Smooth muscle cell (in vitro differentiated cells): ENCODE measurements around the gene EPOP. TPM values are rescaled to one million over a fixed set of nuclear protein-coding genes. Genes with fewer than 3 reads are reported as not detected.

Source experiments
- DNase-seq: peaks from one replicate; lab custom pipeline; 2025; ENCODE audit not compliant: unreplicated experiment; lab: John Stamatoyannopoulos, UW
- H2AFZ ChIP-seq: fragments of 200-600 bp; sonication (generic); 2 replicates; pipeline ENCODE4 v1.6.0; 2016; ENCODE audit warnings: antibody characterized with exemption, low read depth, mild to moderate bottlenecking
- H3F3A ChIP-seq: fragments of 200-600 bp; sonication (generic); 2 replicates; pipeline ENCODE4 v1.6.0; 2017; ENCODE audit warnings: antibody characterized with exemption, low read depth
- H3K27ac ChIP-seq: fragments of 200-600 bp; sonication (generic); 2 replicates; pipeline ENCODE4 v1.5.1; 2016; ENCODE audit warnings: low read depth, mild to moderate bottlenecking
- H3K27me3 ChIP-seq: fragments of 200-600 bp; sonication (generic); 2 replicates; pipeline ENCODE4 v1.6.1; 2016; ENCODE audit warnings: low read depth, mild to moderate bottlenecking
- H3K36me3 ChIP-seq: fragments of 200-600 bp; sonication (generic); 2 replicates; pipeline ENCODE4 v1.5.1; 2016; ENCODE audit warnings: low read depth
- H3K4me1 ChIP-seq: fragments of 200-600 bp; sonication (generic); 2 replicates; pipeline ENCODE4 v1.5.1; 2016; ENCODE audit warnings: low read depth
- H3K4me2 ChIP-seq: fragments of 200-600 bp; sonication (generic); 2 replicates; pipeline ENCODE4 v1.6.0; 2016; ENCODE audit warnings: mild to moderate bottlenecking
- H3K4me3 ChIP-seq: fragments of 200-600 bp; sonication (generic); 2 replicates; pipeline ENCODE4 v1.5.1; 2016; ENCODE audit warnings: mild to moderate bottlenecking
- H3K79me2 ChIP-seq: fragments of 200-600 bp; sonication (generic); 2 replicates; pipeline ENCODE4 v1.6.0; 2016; ENCODE audit warnings: low read depth, mild to moderate bottlenecking
- H3K9ac ChIP-seq: fragments of 200-600 bp; sonication (generic); 2 replicates; pipeline ENCODE4 v1.6.0; 2016; ENCODE audit warnings: low read depth
- H3K9me3 ChIP-seq: fragments of 200-600 bp; sonication (generic); replicated peaks from 2 replicates; pipeline ENCODE4 v1.5.1; 2016; ENCODE audit warnings: low read depth
- H4K20me1 ChIP-seq: fragments of 200-600 bp; sonication (generic); 2 replicates; pipeline ENCODE4 v1.6.0; 2016; ENCODE audit warnings: low read depth
- CTCF ChIP-seq: fragments of 200-600 bp; sonication (generic); IDR thresholded peaks from 2 replicates; pipeline ENCODE4 v1.5.1; 2017; ENCODE audit warnings: borderline replicate concordance, mild to moderate bottlenecking, antibody characterized with exemption; ENCODE audit not compliant: insufficient read depth, poor library complexity, severe bottlenecking
- WGBS: methylation state at CpG from one replicate; pipeline ENCODE4 v1.1.7; 2016; ENCODE audit warnings: low lambda C conversion rate; 5-methylcytosine and 5-hydroxymethylcytosine counted together
- polyA plus RNA-seq: library from polyadenylated mRNA; unstranded; fragments of >200 nt; fragmentation: Nextera tagmentation; extraction: Ambion mirVana; gene quantifications from 2 replicates; pipeline ENCODE4 v1.2.1, GENCODE V29; 2016
- total RNA-seq: library from RNA; depleted of rRNA; stranded (reverse); fragments of >200 nt; gene quantifications from 2 replicates; pipeline ENCODE4 v1.2.3, GENCODE V29; 2014

Gene EPOP
- total and polyA plus RNA-seq, 2 experiments from 2014 or later, result 0.40 to 0.85 TPM

- no peak overlapping the region for H2AFZ ChIP-seq
- WGBS, result 97% methylated on average over 17 of the region's 18 CpGs
- H3K79me2 ChIP-seq, result no peaks in the 10 kb centered on the region
- no peak overlapping the region for H3K9ac ChIP-seq
- no peak overlapping the region for H3K4me2 ChIP-seq
- no peak for TF ChIP-seq CTCF
- H3K4me3 ChIP-seq, result no peak overlapping the region
- H3K9me3 ChIP-seq, result no peaks in the 10 kb centered on the region
- DNase-seq, result no peak
- H3K27ac ChIP-seq, result no peak overlapping the region
- no peaks in the 10 kb centered on the region for H3K36me3 ChIP-seq
- H4K20me1 ChIP-seq, result no peaks in the 10 kb centered on the region
- no peaks in the 10 kb centered on the region for H3K27me3 ChIP-seq
- no peaks in the 10 kb centered on the region for H3F3A ChIP-seq
- H3K4me1 ChIP-seq, result peaks cover 11% of the 10 kb centered on the region
Measured at GRCh38 chr17:38716368-38717005, 41.7 kb upstream of the EPOP start.

DNA sequence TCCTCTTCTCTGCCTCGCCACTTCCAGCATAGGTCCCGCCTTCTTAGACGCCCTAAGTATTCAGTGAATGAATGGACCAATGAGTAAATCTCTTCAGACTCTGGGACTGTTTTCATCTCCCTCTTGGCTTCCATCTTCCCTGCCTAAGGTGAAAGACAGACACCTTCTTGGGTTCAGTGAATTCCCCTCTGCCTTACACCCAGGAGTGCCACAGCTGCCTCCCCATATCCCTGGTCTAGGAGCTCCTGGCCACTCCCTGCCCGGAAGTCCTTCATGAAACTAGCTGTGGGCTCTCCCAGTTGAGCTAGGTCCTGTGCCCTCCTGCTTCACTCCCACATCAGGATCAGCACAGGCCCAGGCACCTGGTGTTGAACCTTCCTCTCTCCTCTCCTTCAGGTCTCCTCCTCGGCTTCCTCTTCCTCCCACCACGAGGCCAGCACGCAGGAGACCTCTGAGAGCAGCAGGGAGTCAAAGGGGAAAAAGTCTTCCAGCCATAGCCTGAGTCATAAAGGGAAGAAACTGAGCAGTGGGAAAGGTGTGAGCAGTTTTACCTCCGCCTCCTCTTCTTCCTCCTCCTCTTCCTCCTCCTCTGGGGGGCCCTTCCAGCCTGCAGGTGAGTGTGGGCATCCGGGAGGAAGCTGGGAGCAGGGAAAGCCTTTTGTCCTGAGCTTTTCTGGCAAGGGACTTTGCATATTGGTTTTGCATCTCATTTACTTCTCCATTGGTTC lies 40.6 kb upstream of the EPOP start:
- whole genome bisulfite sequencing, result 85% methylated on average over 9 of the region's 9 CpGs

DNA sequence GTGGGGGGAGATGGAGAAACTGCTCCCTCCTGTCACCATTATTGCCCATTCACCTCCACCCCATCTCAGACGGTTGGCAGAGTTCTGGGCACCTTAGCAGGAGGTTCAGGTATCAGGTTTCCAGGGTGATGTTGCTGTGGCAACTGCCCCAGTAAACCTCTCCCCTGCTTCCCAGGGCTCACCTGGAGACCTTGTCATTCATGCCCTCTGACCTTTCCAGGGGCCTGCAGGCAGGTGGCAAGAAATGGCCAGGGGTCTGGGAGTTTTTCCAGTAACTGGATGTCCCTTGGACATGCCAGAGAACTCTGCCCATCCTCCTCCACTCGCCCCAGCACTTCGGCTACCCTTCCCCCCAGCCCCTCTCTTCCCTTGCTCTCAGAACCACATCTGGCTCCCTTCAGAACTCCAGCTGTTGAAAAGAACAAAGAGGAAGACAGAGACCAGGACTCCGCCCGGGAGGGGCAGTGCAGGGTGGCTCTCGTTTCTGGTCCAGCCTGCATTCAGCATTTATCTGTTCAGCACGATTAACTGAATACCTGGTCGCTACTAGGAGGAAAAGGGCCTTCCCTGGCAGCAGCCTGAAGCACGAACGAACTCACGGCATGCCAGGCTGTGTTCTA lies 38.8 kb upstream of the EPOP start:
- Histone ChIP-seq H3K4me1 (no peaks in the 10 kb centered on the region), H3K79me2 (no peaks in the 10 kb centered on the region), H3K27ac (no peak overlapping the region), H3F3A (no peaks in the 10 kb centered on the region), H3K4me3 (no peak overlapping the region), H3K4me2 (no peak overlapping the region), H3K27me3 (no peaks in the 10 kb centered on the region), H4K20me1 (no peaks in the 10 kb centered on the region), H3K9me3 (no peaks in the 10 kb centered on the region), H3K36me3 (no peaks in the 10 kb centered on the region), H2AFZ (no peak overlapping the region), H3K9ac (no peak overlapping the region)
- no peak for TF ChIP-seq CTCF
- no peak for DNase-seq
- WGBS, result 91% methylated on average over 11 of the region's 11 CpGs

More for the DNA sequence above, 40.6 kb upstream of the EPOP start:
- H3K4me3 ChIP-seq, result no peak overlapping the region
- no peaks in the 10 kb centered on the region for H3F3A ChIP-seq
- H3K9me3 ChIP-seq, result no peaks in the 10 kb centered on the region
- no peak for DNase-seq
- TF ChIP-seq CTCF, result no peak
- peaks cover 11% of the 10 kb centered on the region for H3K4me1 ChIP-seq
- no peaks in the 10 kb centered on the region for H3K79me2 ChIP-seq
- H3K4me2 ChIP-seq, result no peak overlapping the region
- H2AFZ ChIP-seq, result no peak overlapping the region
- H4K20me1 ChIP-seq, result no peaks in the 10 kb centered on the region
- H3K36me3 ChIP-seq, result no peaks in the 10 kb centered on the region
- H3K27me3 ChIP-seq, result no peaks in the 10 kb centered on the region
- no peak overlapping the region for H3K27ac ChIP-seq
- no peak overlapping the region for H3K9ac ChIP-seq
